CD1c-positive myeloid dendritic cell (primary cell): ENCODE data around the gene REG4.
"Not testable (repeated sequence)": the region's sequence is repeated elsewhere in the genome, so short reads cannot be mapped to it uniquely, and the experiment has no call there.

Source experiments
- DNase-seq: peaks from one replicate; pipeline ENCODE4 v3.0.0-alpha.2; 2016; ENCODE audit errors: extremely low spot score

Gene REG4

DNA sequence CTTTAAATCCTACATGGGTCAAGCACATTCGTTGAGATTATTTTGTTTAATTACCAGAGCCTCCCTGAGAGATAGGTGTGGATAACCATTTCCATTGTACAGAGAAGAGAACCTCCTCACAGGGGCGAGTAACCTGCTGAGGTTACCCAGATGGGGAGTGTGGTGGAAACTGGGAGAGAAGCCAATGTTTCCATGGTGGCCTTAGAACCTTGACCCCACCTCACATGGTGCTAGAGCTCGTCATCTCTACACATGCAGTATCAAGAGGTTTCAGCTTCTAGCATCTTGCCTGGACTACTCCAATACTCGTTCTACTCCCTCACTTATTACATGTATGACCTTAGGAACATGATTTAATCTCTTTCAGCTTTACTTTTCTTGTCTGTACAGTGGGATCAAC is 4.8 kb downstream of the REG4 start:
- no peak for DNase-seq

- DNase-seq = no peak
Measured at GRCh38 chr1:119805746-119806145, 5.5 kb downstream of the REG4 start.

GRCh38 chr1:119805247-119805646 is 6.0 kb downstream of the REG4 start:
- no peak for DNase-seq

GRCh38 chr1:119799599-119800177 is 11.6 kb downstream of the REG4 start:
- DNase-seq = no peak

- DNase-seq = no peak
Measured at GRCh38 chr1:119799003-119799402, 12.3 kb downstream of the REG4 start.

GRCh38 chr1:119797606-119798005 is 13.7 kb downstream of the REG4 start:
- DNase-seq = no peak

- no peak for DNase-seq
Measured at GRCh38 chr1:119797162-119797561, 14.1 kb downstream of the REG4 start.

GRCh38 chr1:119795261-119796200 is 15.7 kb downstream of the REG4 start:
- DNase-seq = no peak

DNA sequence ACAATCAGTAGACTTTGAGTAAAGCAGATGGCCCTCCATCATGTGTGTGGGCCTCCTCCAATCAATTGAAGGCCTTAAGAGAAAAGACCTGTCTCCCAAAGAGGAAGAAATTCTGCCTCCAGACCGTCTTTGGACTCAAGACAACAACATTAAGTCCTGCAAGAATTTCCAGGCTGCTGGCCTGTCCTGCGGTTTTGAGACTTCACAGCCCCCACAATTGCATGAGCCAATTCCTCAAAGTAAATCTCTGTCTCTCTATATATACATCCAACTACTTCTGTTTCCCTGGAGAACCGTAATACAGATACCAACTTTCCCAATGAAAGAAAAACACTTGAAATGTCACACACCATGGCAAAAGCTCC is 16.4 kb downstream of the REG4 start:
- no peak for DNase-seq

GRCh38 chr1:119794230-119794875 is 16.9 kb downstream of the REG4 start:
- no peak for DNase-seq

DNA sequence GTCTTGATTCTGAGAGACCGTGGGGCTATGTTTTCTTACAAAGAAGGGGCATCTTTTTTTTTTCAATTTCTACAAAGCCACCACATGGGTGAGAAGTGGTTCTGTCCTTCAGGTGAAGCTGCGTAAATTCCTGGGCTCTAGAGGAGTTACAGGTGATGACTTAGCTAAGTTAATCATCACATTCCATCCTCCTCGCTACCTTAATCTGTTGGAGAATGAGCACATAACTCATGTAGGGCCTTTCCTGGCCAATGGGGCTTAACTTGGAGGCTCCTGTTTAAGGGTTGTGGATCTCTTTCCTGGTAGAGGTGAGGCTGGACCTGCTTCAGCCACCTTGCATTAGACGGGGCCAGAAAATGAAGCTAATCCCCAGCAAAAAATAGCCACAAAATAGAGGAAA is 19.9 kb downstream of the REG4 start:
- DNase-seq = no peak

GRCh38 chr1:119790451-119791198 is 20.6 kb downstream of the REG4 start:
- DNase-seq = no peak

DNA sequence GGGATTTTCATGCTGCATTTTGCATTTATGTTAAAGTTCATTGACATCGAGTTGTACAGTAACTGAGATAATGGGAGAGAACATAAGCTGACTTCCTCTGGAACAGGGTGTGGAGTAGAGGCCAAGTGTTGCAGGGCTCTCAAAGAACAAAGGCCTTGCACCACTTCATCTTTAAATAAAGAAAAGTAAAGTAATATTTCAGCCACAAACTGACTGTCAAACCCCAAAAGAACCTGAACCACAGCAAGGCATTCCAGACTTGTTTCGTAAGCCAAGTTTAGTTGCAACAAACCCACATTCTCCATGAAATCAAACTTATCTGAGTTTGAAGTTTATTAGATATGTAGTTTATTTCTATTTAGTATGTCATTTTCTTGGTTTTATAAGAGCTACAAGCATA is 23.5 kb downstream of the REG4 start:
- DNase-seq = no peak

DNA sequence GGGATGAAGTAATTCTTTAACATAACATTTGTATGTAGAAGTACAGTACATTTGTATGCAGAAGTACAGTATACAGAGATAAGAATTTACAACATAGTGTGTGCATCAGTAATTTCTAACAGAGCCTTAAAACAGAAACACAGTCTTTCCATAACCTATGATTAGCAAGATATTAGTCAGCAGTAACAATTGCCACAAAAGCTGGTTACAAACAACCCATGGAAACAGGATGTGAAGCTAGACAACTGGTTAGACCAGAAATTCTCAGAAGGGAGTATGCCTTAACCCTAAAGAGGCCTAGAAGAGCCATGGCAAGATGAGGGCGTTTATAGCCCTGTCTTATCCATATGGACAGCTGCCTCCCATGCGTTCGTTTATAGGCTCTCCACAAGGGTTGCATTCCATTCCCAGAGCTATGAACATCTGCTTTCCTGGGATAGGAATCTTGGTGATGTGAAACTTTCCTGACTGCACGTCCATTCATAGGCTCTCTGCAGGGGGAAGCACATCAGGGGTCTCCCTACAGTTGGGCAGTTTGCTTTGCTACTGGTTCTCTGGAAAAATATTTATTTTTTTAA is 24.7 kb downstream of the REG4 start:
- DNase-seq = peak; percentile 30

- not testable (repeated sequence) for DNase-seq
Measured at GRCh38 chr1:119786046-119786445, 25.2 kb downstream of the REG4 start.

DNA sequence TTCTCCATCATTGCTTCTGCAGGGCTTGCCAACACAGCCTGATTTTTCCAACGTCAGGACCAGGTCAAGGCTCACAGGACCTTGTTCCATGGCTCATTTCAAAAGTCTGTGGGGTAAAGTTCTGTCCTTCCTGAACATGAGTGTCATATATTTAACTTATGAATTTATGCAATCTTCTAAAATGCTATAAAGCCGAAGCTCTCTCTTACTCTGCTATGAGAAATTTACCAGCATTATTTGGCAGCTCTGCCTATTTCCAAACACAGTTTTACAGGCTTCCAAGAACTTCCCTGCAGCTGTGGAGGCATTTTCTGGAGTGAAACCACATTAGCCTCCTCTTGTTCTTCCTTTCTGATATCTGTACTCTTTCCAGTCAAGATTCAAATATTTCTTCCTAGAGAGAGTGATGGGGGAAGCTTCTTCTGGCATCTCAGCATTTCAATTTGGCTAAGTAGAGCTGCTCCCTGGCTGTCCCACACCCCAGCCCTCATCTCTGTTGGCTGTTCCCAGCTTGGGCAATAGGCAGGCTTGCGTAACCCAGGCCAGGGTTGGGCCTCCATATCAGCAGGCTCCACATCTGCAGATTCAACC is 27.0 kb downstream of the REG4 start:
- DNase-seq = no peak

DNA sequence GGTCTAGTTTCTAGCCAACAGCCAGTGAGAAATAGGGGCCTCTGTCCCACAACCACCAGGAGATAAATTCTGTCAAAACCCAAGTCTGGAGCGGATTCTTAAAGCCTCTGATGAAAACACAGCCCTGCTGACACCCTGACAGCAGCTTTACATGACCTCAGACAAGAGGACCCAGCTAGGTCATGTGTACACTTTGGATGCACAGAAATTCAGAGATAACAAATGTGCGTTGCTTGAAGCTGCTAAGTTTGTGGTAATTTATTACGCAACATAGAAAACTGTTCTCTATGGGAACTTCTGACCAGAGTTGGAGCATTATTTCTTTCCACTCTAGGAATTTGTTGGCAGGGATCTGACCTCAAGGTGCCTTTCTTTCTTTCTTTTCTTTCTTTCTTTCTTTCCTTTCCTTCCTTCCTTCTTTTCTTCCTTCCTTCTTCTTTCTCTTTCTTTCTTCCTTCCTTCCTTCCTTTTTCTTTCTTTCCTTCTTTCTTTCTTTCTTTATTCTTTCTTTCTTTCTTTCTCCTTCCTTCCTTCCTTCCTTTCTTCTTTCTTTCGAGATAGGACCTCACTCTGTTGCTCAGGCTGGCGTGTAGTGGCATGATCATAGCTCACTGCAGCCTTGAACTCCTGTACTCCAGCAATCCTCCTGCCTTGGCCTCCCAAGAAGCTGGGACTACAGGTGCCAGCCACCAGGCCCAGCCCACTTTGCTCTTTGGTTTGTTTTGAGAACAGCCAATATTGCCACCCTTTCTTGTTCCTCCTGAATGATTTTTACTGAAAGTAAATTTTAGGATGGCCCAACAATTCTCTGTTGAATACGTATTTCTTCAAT is 27.7 kb downstream of the REG4 start:
- peak; percentile 12 for DNase-seq

GRCh38 chr1:119782631-119783325 is 28.5 kb downstream of the REG4 start:
- no peak for DNase-seq

GRCh38 chr1:119781434-119782210 is 29.6 kb downstream of the REG4 start:
- no peak for DNase-seq
